WTC11 (cell line): ENCODE data around the gene TMEM72. TPM values are rescaled to one million over a fixed set of nuclear protein-coding genes. Genes with fewer than 3 reads are reported as not detected.

ENCODE experiments used
- ATAC-seq: fragments of 200-7000 bp; cut with Tn5 transposase; 2 replicates; pipeline ENCODE4 v1.10.0; 2021; ENCODE audit warnings: mild to moderate bottlenecking, moderate library complexity
- CTCF ChIA-PET: fragments of 300-600 bp; sonication (Branson Sonifier 250); formaldehyde crosslinking; loops from one replicate; lab custom pipeline; 2021; ENCODE audit warnings: antibody characterized with exemption; lab: Charles Lee
- POLR2A ChIA-PET: fragments of 350-600 bp; sonication (Branson Sonifier 250); formaldehyde crosslinking; loops from one replicate; lab custom pipeline; 2021; ENCODE audit warnings: antibody characterized with exemption; lab: Charles Lee
- DNase-seq: peaks from one replicate; pipeline ENCODE4 v3.0.0; 2021; ENCODE audit warnings: low spot score
- H3K27ac Mint-ChIP-seq: 2 replicates; pipeline ENCODE4 v1.8.0; 2021; ENCODE audit warnings: mixed read lengths
- H3K27me3 Mint-ChIP-seq: 2 replicates; pipeline ENCODE4 v1.8.0; 2021; ENCODE audit warnings: low read depth, mild to moderate bottlenecking, moderate library complexity, mixed read lengths
- H3K36me3 Mint-ChIP-seq: 2 replicates; pipeline ENCODE4 v1.8.0; 2021; ENCODE audit warnings: mixed read lengths
- H3K4me1 Mint-ChIP-seq: 2 replicates; pipeline ENCODE4 v1.8.0; 2022; ENCODE audit warnings: mixed read lengths
- H3K4me3 Mint-ChIP-seq: 2 replicates; pipeline ENCODE4 v1.8.0; 2021; ENCODE audit warnings: mild to moderate bottlenecking, moderate library complexity, mixed read lengths
- H3K9me3 Mint-ChIP-seq: 2 replicates; pipeline ENCODE4 v1.8.0; 2021; ENCODE audit warnings: mixed read lengths
- CREB1 ChIP-seq: sonication (generic); formaldehyde crosslinking; IDR thresholded peaks from 2 replicates; pipeline ENCODE4 v1.8.0; 2023; ENCODE audit warnings: mild to moderate bottlenecking, missing genetic modification reagents
- EMX1 ChIP-seq: fragments of 250-450 bp; sonication (Bioruptor Pico); IDR thresholded peaks from 2 replicates; pipeline ENCODE4 v1.8.0; 2021; ENCODE audit warnings: mild to moderate bottlenecking
- FOXP1 ChIP-seq: sonication (generic); formaldehyde crosslinking; IDR thresholded peaks from 2 replicates; pipeline ENCODE4 v1.8.0; 2022; ENCODE audit warnings: missing genetic modification reagents, mild to moderate bottlenecking, moderate library complexity, borderline replicate concordance
- GABPB1 ChIP-seq: sonication (generic); formaldehyde crosslinking; IDR thresholded peaks from 2 replicates; pipeline ENCODE4 v1.8.1; 2023; ENCODE audit warnings: mild to moderate bottlenecking, missing genetic modification reagents
- GRHL2 ChIP-seq: fragments of 250-450 bp; sonication (Bioruptor Pico); IDR thresholded peaks from 2 replicates; pipeline ENCODE4 v1.8.0; 2022; ENCODE audit warnings: mild to moderate bottlenecking, moderate library complexity; ENCODE audit not compliant: insufficient replicate concordance, severe bottlenecking
- MAX ChIP-seq: sonication (generic); formaldehyde crosslinking; IDR thresholded peaks from 2 replicates; pipeline ENCODE4 v1.8.0; 2022; ENCODE audit warnings: mild to moderate bottlenecking, missing genetic modification reagents
- MXD4 ChIP-seq: fragments of 250-450 bp; sonication (Bioruptor Pico); IDR thresholded peaks from 2 replicates; pipeline ENCODE4 v1.8.0; 2021; ENCODE audit warnings: mild to moderate bottlenecking, moderate library complexity, borderline replicate concordance
- PRDM15 ChIP-seq: sonication (generic); formaldehyde crosslinking; IDR thresholded peaks from 2 replicates; pipeline ENCODE4 v1.8.0; 2022; ENCODE audit warnings: missing genetic modification reagents
- RELA ChIP-seq: sonication (generic); formaldehyde crosslinking; IDR thresholded peaks from 2 replicates; pipeline ENCODE4 v1.8.1; 2022; ENCODE audit warnings: missing genetic modification reagents, mild to moderate bottlenecking, borderline replicate concordance
- ZNF219 ChIP-seq: sonication (generic); formaldehyde crosslinking; IDR thresholded peaks from 2 replicates; pipeline ENCODE4 v1.8.0; 2023; ENCODE audit warnings: missing genetic modification reagents, mild to moderate bottlenecking, borderline replicate concordance
- ZNF232 ChIP-seq: sonication (generic); formaldehyde crosslinking; IDR thresholded peaks from 2 replicates; pipeline ENCODE4 v1.8.0; 2022; ENCODE audit warnings: mild to moderate bottlenecking, missing genetic modification reagents
- ZNF396 ChIP-seq: fragments of 250-450 bp; sonication (Bioruptor Pico); IDR thresholded peaks from 2 replicates; pipeline ENCODE4 v1.8.0; 2021; ENCODE audit warnings: mild to moderate bottlenecking, moderate library complexity, borderline replicate concordance
- ZNF423 ChIP-seq: fragments of 250-450 bp; sonication (Bioruptor Pico); IDR thresholded peaks from 2 replicates; pipeline ENCODE4 v2.1.2; 2022; ENCODE audit warnings: mild to moderate bottlenecking, moderate library complexity
- ZNF671 ChIP-seq: fragments of 250-450 bp; sonication (Bioruptor Pico); IDR thresholded peaks from 2 replicates; pipeline ENCODE4 v1.8.0; 2021; ENCODE audit warnings: mild to moderate bottlenecking
- total RNA-seq: library from RNA; stranded (reverse); gene quantifications from 3 replicates; pipeline ENCODE4 v1.2.3, GENCODE V29; 2021
- TF ChIP-seq, protein P1 (sequence below): sonication (generic); formaldehyde crosslinking; conservative IDR thresholded peaks from 2 replicates; pipeline ENCODE4 v1.8.1; 2022; ENCODE audit warnings: mild to moderate bottlenecking, missing genetic modification reagents
- TF ChIP-seq, protein P2 (sequence below): sonication (generic); formaldehyde crosslinking; conservative IDR thresholded peaks from 2 replicates; pipeline ENCODE4 v1.8.1; 2023; ENCODE audit warnings: mild to moderate bottlenecking, low read depth, missing genetic modification reagents, moderate library complexity

Gene TMEM72
- total RNA-seq, 1 experiment from 2014 or later = not detected

DNA sequence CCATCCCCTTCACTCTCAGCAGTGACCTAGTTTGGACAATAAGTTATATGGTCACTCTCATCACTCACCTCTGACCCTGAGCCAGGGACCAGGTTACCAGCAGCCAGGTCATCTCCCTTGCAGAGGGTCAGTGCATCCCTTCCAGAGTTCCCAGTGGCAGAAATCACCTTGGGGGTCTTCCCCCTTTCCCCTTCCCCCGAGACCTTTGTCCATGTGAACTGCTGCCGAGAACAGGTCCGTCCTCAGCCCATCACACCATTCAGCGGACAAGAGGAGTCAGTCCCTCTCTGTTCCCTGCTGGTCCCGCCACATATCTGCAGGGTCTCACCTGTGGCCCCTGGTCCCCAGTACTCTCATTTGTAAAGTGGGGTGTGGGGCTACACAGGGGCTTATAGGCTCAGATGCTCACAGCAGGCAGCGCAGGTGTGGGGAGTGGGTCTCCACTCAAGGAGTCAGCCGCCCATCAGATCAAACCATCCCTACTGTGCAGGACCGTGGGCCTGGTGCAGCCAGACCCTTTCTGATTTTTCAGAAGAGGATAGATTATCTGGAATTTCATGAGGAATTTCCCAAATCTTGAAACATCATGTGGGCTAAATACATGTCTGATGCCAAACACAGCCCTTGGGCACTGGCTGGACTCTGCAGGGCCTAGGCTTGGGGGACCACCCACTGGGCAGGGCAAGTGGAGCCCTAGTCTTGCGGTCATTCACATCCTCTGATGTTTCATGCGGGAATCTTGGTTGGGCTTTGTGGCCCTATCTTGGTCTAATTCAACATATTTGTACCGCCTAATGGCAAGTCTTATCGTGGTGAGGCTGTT lies 61.0 kb downstream of the TMEM72 start:
- ChIA-PET POLR2A (no interaction called here), CTCF (interaction anchor here (2.3 to 2.6 kb wide), 2 partner anchors 8 to 40 kb away, joined by 24 to 36 read pairs; no protein-coding TSS in a partner anchor)
- no peak for TF ChIP-seq ZNF671 (CRISPR knock-in tag)
- TF ChIP-seq ZNF396 (CRISPR knock-in tag) = no peak
- TF ChIP-seq ZNF219 (CRISPR knock-in tag) = no peak
- no peak for DNase-seq
- Mint-ChIP-seq H3K36me3 (peaks cover 28% of the 10 kb centered on the region), H3K27me3 (peaks cover 10% of the 10 kb centered on the region), H3K4me3 (no peak overlapping the region), H3K9me3 (no peaks in the 10 kb centered on the region), H3K4me1 (peaks cover 53% of the 10 kb centered on the region), H3K27ac (no peak overlapping the region)
- no peak for ATAC-seq

DNA sequence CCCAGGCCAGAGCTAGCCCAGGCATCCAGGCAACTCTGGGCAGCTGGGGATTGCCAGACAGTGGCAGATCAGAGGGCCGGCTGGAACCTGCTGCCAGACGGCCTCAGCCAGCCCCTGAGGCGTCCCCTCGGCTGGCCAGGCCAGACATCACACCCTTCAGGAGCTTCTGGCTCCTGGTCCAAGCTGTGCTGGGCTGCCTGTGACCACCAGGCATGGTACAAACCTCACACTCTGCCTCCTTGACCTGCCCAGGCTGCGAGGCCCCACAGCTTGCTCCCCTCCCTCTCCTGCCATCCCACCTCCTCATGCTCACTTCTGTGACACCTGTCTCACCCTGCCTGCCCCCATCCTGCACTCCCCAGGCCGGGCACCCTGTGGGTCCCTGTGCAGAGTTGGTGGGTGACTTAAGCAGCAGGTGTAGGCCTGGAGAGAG lies 61.8 kb downstream of the TMEM72 start:
- TF ChIP-seq ZNF232 (CRISPR knock-in tag) = no peak
- 0 out of 2 replicates have a peak, but pooled peaks have one; percentile 23 for TF ChIP-seq MAX (CRISPR knock-in tag)
- no peak for DNase-seq
- no peak for ATAC-seq

GRCh38 chr10:44973323-44974081 lies 62.4 kb downstream of the TMEM72 start:
- Mint-ChIP-seq H3K36me3 (peaks cover 28% of the 10 kb centered on the region), H3K4me1 (peaks cover 47% of the 10 kb centered on the region), H3K4me3 (peak overlapping the region; percentile 59), H3K27me3 (peaks cover 10% of the 10 kb centered on the region), H3K27ac (peak overlapping the region; percentile 75), H3K9me3 (no peaks in the 10 kb centered on the region)
- POLR2A ChIA-PET = interaction anchor here (0.7 to 0.9 kb wide), 2 partner anchors 10 to 41 kb away, joined by 3 to 5 read pairs; no protein-coding TSS in a partner anchor
- CTCF ChIA-PET = interaction anchor here (0.8 to 2.6 kb wide), 7 partner anchors 9 to 110 kb away, joined by 3 to 36 read pairs (median 5); no protein-coding TSS in a partner anchor
- peak; percentile 17 for ATAC-seq
- DNase-seq = peak; percentile 49
- TF ChIP-seq, protein P1, sequence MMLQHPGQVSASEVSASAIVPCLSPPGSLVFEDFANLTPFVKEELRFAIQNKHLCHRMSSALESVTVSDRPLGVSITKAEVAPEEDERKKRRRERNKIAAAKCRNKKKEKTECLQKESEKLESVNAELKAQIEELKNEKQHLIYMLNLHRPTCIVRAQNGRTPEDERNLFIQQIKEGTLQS (CRISPR knock-in tag) = no peak
- TF ChIP-seq ZNF423 (peak; percentile 29; the same call in 1 of the 2 replicates), MAX (CRISPR knock-in tag) (0 out of 2 replicates have a peak, but pooled peaks have one; percentile 5), MXD4 (CRISPR knock-in tag) (no peak), GRHL2 (CRISPR knock-in tag) (no peak)

More for the DNA sequence above, 61.8 kb downstream of the TMEM72 start:
- ChIA-PET POLR2A (interaction anchor here (0.7 to 0.9 kb wide), 2 partner anchors 9 to 40 kb away, joined by 3 to 5 read pairs; no protein-coding TSS in a partner anchor), CTCF (interaction anchor here (0.8 to 2.6 kb wide), 6 partner anchors 9 to 110 kb away, joined by 3 to 36 read pairs (median 5); no protein-coding TSS in a partner anchor)
- Mint-ChIP-seq H3K9me3 (no peaks in the 10 kb centered on the region), H3K4me3 (no peak overlapping the region), H3K36me3 (peaks cover 28% of the 10 kb centered on the region), H3K27me3 (peaks cover 10% of the 10 kb centered on the region), H3K4me1 (peaks cover 47% of the 10 kb centered on the region), H3K27ac (peak overlapping the region; percentile 75)

DNA sequence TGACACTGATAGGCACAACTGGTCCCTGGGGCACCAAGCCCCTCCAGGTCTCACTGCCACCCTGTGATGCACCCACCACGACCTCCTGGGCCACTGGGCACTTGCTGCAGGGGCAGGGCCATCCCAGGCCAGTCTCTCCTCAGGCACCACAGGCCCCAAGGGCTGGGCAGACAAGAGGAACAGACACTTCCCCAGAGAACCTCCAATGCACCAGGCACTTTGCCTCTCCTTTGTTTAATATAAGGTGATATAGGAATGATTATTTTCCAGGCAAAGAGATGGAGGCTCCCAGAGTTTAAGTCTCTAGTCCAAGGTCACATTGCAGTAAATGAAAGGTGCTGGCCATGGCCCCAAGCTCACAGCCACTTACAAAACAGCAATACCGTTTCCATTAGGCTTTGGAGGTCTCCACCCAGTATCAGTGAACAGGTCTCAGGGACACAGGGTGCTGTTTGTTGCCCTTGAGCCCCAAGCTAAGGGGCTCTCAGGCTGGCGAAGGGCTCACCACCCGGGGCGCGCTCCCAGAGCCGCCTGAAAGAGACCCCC lies 63.0 kb downstream of the TMEM72 start:
- Mint-ChIP-seq H3K27me3 (peaks cover 10% of the 10 kb centered on the region), H3K9me3 (no peaks in the 10 kb centered on the region), H3K27ac (no peak overlapping the region), H3K36me3 (peaks cover 24% of the 10 kb centered on the region), H3K4me3 (peak overlapping the region; percentile 59), H3K4me1 (peaks cover 51% of the 10 kb centered on the region)
- DNase-seq = no peak
- no peak for ATAC-seq
- ChIA-PET CTCF (interaction anchor here (0.9 to 2.6 kb wide), 5 partner anchors 10 to 111 kb away, joined by 3 to 36 read pairs (median 5); no protein-coding TSS in a partner anchor), POLR2A (interaction anchor here (0.9 kb wide), 1 partner anchor 42 kb away, joined by 3 read pairs; no protein-coding TSS in a partner anchor)
- TF ChIP-seq ZNF423 = no peak
- TF ChIP-seq EMX1 (CRISPR knock-in tag) = no peak
- TF ChIP-seq CREB1 = no peak
- TF ChIP-seq RELA (CRISPR knock-in tag) = no peak
- TF ChIP-seq, protein P2, sequence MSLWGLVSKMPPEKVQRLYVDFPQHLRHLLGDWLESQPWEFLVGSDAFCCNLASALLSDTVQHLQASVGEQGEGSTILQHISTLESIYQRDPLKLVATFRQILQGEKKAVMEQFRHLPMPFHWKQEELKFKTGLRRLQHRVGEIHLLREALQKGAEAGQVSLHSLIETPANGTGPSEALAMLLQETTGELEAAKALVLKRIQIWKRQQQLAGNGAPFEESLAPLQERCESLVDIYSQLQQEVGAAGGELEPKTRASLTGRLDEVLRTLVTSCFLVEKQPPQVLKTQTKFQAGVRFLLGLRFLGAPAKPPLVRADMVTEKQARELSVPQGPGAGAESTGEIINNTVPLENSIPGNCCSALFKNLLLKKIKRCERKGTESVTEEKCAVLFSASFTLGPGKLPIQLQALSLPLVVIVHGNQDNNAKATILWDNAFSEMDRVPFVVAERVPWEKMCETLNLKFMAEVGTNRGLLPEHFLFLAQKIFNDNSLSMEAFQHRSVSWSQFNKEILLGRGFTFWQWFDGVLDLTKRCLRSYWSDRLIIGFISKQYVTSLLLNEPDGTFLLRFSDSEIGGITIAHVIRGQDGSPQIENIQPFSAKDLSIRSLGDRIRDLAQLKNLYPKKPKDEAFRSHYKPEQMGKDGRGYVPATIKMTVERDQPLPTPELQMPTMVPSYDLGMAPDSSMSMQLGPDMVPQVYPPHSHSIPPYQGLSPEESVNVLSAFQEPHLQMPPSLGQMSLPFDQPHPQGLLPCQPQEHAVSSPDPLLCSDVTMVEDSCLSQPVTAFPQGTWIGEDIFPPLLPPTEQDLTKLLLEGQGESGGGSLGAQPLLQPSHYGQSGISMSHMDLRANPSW (CRISPR knock-in tag) = no peak
- no peak for TF ChIP-seq FOXP1 (CRISPR knock-in tag)
- TF ChIP-seq GABPB1 (CRISPR knock-in tag) = no peak
- no peak for TF ChIP-seq PRDM15 (CRISPR knock-in tag)
